Loucy (cell line): ENCODE results near the gene COP1.

ENCODE experiments used
- H2AFZ ChIP-seq: fragments of 200-600 bp; sonication (generic); 2 replicates; pipeline ENCODE4 v1.6.0; 2016; ENCODE audit warnings: antibody characterized with exemption, mild to moderate bottlenecking, low read length, moderate library complexity
- H3F3A ChIP-seq: fragments of 200-600 bp; 2 replicates; pipeline ENCODE4 v1.6.0; 2016; ENCODE audit warnings: antibody characterized with exemption, low read depth, mild to moderate bottlenecking
- H3K27me3 ChIP-seq: fragments of 200-600 bp; sonication (generic); 2 replicates; pipeline ENCODE4 v1.6.1; 2014; ENCODE audit warnings: low read length, mild to moderate bottlenecking; ENCODE audit not compliant: insufficient read depth, poor library complexity, severe bottlenecking
- H3K36me3 ChIP-seq: fragments of 200-600 bp; sonication (generic); 2 replicates; pipeline ENCODE4 v1.6.1; 2016; ENCODE audit warnings: low read length; ENCODE audit not compliant: insufficient read depth
- H3K4me1 ChIP-seq: fragments of 200-600 bp; sonication (generic); 2 replicates; pipeline ENCODE4 v1.5.1; 2014; ENCODE audit warnings: low read length, mild to moderate bottlenecking; ENCODE audit not compliant: insufficient read depth, poor library complexity, severe bottlenecking
- H3K4me2 ChIP-seq: fragments of 200-600 bp; sonication (generic); 2 replicates; pipeline ENCODE4 v1.6.0; 2014; ENCODE audit warnings: antibody characterized with exemption, low read length, low read depth, mild to moderate bottlenecking; ENCODE audit not compliant: poor library complexity, severe bottlenecking
- H3K4me3 ChIP-seq: fragments of 200-600 bp; sonication (generic); 2 replicates; pipeline ENCODE4 v1.5.1; 2014; ENCODE audit warnings: low read length, mild to moderate bottlenecking, mixed read lengths; ENCODE audit not compliant: poor library complexity, severe bottlenecking
- H3K79me2 ChIP-seq: fragments of 200-600 bp; sonication (generic); 2 replicates; pipeline ENCODE4 v1.6.1; 2014; ENCODE audit warnings: low read length; ENCODE audit not compliant: insufficient read depth
- H3K9ac ChIP-seq: fragments of 200-600 bp; sonication (generic); 2 replicates; pipeline ENCODE4 v1.6.0; 2014; ENCODE audit warnings: mild to moderate bottlenecking, low read depth, low read length, moderate library complexity; ENCODE audit not compliant: poor library complexity, severe bottlenecking
- H3K9me2 ChIP-seq: fragments of 200-600 bp; sonication (generic); replicated peaks from 2 replicates; pipeline ENCODE4 v1.6.1; 2016; ENCODE audit warnings: low read depth, low read length, mixed read lengths
- H3K9me3 ChIP-seq: fragments of 200-600 bp; sonication (generic); 2 replicates; pipeline ENCODE4 v1.6.1; 2014; ENCODE audit warnings: mild to moderate bottlenecking, antibody characterized with exemption, low read length, low read depth; ENCODE audit not compliant: insufficient read depth
- H4K20me1 ChIP-seq: fragments of 200-600 bp; sonication (generic); 2 replicates; pipeline ENCODE4 v1.6.0; 2014; ENCODE audit warnings: antibody characterized with exemption, low read length, mild to moderate bottlenecking; ENCODE audit not compliant: insufficient read depth, poor library complexity, severe bottlenecking
- CTCF ChIP-seq: fragments of 200-600 bp; sonication (generic); conservative IDR thresholded peaks from 2 replicates; pipeline ENCODE4 v1.5.1; 2014; ENCODE audit warnings: mild to moderate bottlenecking, antibody characterized with exemption, low read length
- EZH2phosphoT487 ChIP-seq: fragments of 200-600 bp; IDR thresholded peaks from 2 replicates; pipeline ENCODE4 v1.6.1; 2018; ENCODE audit warnings: antibody characterized with exemption, mild to moderate bottlenecking, moderate library complexity, borderline replicate concordance

Gene COP1

GRCh38 chr1:176119549-176119948, 87.5 kb downstream of the COP1 start:
- Histone ChIP-seq H2AFZ (no peak overlapping the region), H3F3A (no peaks in the 10 kb centered on the region), H3K4me2 (no peak overlapping the region), H3K27me3 (no peaks in the 10 kb centered on the region), H3K79me2 (peaks cover 3% of the 10 kb centered on the region; the same call in 1 of the 2 replicates), H3K9ac (no peak overlapping the region), H3K9me3 (peaks cover 6% of the 10 kb centered on the region; the same call in 1 of the 2 replicates), H3K36me3 (peaks cover 24% of the 10 kb centered on the region), H3K9me2 (no peaks in the 10 kb centered on the region), H4K20me1 (peaks cover 12% of the 10 kb centered on the region), H3K4me3 (no peak overlapping the region), H3K4me1 (no peaks in the 10 kb centered on the region)
- TF ChIP-seq CTCF (peak; percentile 59), EZH2phosphoT487 (no peak)

GRCh38 chr1:176118985-176119384, 88.1 kb downstream of the COP1 start:
- TF ChIP-seq CTCF (no peak), EZH2phosphoT487 (no peak)
- H3F3A ChIP-seq = no peaks in the 10 kb centered on the region

GRCh38 chr1:176111835-176112234, 95.3 kb downstream of the COP1 start:
- H2AFZ ChIP-seq = no peak overlapping the region
- H3K9me2 ChIP-seq = no peaks in the 10 kb centered on the region
- H3K27me3 ChIP-seq = no peaks in the 10 kb centered on the region
- no peaks in the 10 kb centered on the region for H3K9me3 ChIP-seq
- peaks cover 11% of the 10 kb centered on the region for H3K4me1 ChIP-seq
- H3F3A ChIP-seq = 0 out of 2 replicates have a peak, but pooled peaks cover 6% of the 10 kb centered on the region
- peaks cover 9% of the 10 kb centered on the region for H4K20me1 ChIP-seq
- no peak for TF ChIP-seq CTCF
- no peak for TF ChIP-seq EZH2phosphoT487
- H3K4me2 ChIP-seq = no peak overlapping the region
- no peak overlapping the region for H3K4me3 ChIP-seq
- peaks cover 34% of the 10 kb centered on the region for H3K36me3 ChIP-seq
- no peaks in the 10 kb centered on the region for H3K79me2 ChIP-seq
- H3K9ac ChIP-seq = no peak overlapping the region

More at GRCh38 chr1:176118985-176119384, 88.1 kb downstream of the COP1 start:
- Histone ChIP-seq H3K4me2 (no peak overlapping the region), H3K4me3 (no peak overlapping the region), H2AFZ (no peak overlapping the region), H3K36me3 (peaks cover 24% of the 10 kb centered on the region), H3K27me3 (no peaks in the 10 kb centered on the region), H3K9me2 (no peaks in the 10 kb centered on the region), H3K4me1 (no peaks in the 10 kb centered on the region), H3K79me2 (peaks cover 3% of the 10 kb centered on the region; the same call in 1 of the 2 replicates), H3K9ac (no peak overlapping the region), H4K20me1 (peaks cover 12% of the 10 kb centered on the region), H3K9me3 (peaks cover 6% of the 10 kb centered on the region; the same call in 1 of the 2 replicates)
